ENCODE data around the gene SYT7.

The SYT7 gene

DNA sequence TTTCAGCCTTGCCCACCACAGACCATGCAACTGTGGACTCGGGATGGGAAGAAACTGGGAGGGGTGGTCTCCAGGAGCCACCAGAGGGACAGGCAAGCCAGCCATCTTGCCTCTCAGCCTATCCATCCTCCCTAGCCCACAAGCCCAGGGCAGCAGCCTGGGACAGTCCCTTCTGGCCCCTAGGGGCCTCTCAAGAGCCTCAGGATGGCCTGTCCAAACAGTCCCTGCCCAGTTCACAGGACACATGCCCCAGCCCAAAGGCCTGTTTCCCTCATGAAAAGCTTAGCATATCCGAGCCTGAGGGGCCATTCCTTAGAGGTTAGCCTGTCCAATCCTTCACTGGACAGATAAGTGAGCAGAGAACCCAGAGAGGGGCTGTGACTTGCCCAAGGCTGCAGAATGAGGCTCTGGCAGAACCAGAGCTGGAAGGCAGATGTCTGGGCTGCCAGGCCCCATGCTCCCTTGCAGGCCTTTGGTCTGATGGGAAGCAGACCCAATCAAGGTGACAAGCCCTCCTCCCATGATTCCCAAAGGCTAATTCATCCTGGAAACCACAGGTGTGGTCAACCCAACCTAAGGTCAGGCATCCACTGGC, 44.1 kb downstream of the SYT7 start:
- no peak for DNase-seq

DNA sequence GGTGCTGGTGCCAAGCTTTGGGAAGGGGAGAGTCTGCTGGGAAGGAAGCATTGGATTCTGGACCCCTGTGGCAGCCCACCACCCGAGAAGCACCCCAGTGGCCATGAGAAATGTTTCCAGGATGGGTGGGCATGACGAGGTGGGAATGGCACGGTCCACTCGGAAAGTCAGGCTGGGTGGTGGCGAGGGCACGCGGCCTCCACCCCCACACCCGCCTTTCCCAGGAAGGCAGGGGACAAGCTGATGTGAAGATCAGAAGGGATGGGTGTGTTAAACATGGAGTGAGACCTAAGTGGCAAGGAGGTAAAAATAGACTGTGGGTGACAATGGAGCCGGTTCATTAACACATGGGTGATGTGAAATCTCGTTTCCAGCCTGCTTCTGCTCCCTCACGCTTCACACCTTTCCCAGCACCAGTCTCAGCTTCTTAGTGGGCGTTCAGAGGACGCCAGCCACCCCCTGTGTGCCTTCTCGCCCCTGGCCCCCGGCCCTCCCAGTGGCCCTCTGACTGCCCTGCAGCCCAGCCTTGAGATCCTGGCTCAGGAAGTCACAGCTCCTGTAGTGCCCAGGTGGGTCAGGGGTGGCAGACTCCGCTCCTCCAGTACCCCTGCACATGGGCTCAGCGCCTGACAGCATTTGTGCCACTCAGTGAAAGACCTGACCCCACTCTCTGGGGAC, 44.7 kb downstream of the SYT7 start:
- DNase-seq, result no peak

DNA sequence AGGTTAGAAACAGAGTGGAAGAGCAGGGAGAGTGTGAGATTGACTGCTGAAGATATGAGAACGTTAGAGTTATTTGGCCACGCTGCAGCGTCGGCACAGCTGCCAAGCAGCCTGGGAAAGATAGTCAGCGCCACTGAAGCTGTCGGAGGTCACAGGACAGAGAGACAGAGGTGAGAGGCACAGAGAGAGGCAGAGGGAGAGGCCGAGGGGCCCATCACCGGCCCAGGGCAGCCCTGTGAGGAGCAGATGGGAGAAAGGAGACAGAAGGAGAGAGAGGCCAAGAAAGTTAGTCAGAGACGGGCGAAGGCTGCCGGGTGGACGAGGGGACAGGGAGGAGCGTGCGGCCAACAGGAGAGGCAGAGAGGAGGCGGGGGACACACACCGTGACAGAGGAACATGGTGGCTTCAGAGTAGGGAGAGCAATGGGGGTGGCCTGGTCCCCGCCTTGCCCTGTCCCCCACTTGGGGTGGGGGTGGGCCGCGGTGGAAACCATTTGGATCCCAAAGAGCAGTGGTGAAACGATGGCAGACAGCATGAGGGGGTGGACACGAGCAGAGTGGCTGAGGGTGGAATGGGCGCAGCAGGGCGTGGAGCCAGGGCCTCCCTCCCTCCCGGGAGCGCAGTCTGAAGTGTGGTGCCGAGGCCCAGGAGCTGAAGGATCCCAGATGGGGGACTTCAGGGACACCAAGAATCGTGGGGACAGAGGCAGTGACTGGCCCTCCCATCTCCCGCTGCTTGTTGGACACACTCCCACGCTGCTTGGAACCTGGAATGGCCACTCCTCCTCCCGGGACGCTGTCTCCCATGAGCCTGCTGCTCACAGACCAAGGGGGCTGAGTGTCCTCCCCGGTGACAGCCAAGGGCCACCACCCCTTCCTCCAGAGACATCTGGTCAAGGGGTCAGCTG, 45.7 kb downstream of the SYT7 start:
- DNase-seq, result no peak

DNA sequence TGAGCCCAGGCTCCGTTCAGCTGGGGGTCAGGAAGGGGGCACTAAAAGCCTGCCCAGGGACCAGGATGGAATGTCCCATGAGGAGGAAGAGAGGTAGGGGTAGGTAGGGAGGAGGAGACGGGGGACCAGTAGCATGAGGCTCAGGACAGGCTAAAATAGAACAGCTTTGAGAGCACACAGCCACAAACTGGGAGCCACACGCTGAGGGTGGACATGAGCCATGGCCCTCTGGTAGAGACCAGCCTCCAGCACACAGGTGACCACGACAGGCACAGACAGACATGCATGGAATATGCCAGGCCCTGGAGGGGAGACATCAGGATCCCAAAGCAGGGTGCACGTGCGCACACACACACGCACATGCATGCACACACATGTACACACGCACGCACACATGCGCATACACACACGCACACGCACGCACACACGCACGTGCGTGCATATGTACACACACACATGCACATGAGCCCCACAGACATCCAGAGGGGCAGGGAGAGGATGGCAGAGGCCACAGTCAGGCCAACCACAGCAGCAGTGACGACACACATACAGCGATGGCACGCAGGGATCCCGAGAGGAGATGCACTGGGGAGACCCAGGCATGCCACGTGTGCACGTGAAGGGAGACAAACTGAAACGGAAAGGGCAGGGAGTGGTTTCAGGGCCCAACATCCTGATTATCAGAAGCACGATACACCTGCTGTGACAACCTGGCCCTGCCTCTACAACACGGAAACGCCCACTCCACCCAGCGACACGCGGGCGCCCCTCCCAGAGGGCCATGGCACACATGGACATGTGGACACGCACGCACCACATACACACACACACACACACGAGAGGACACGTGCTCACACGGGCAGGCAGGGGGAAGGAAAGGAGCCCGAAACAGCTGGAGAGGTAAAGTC, 46.6 kb downstream of the SYT7 start:
- no peak for DNase-seq

DNA sequence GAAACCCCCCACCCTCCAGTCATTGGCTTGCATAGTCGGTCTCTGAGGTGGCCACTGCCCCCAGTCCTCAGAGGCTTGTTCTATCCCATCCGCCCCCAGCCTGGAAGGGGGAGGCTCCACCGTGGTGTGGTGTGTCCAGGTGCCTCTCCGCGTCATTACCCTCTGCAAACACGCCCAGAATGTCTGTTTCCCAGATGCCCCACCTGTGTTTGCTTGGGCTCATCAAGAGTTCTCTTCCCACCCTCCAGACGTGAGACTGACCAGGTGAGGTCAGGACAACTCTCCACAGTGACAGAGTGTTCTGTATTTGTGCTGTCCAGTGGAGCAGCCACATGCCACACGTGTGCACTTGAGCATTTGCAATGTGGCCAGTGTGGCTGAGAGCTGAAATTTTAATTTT, 47.5 kb downstream of the SYT7 start:
- DNase-seq, result no peak

DNA sequence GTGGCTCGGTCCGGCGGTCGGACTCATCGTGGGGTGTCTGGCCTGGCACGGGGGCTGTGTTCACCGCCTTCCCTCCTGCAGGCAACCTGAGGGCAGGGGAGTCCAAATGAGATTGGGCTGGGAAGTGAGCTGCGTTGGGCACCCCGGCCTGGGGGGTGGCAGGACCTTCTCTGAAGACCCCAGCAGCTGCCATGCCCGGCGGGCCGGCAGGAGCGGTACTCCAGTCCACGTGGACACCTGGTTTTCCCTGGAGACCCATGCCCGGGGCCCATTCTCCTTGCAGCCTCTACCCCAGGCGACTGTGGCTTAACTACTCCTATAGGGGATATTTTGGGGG, 47.9 kb downstream of the SYT7 start:
- DNase-seq, result no peak

DNA sequence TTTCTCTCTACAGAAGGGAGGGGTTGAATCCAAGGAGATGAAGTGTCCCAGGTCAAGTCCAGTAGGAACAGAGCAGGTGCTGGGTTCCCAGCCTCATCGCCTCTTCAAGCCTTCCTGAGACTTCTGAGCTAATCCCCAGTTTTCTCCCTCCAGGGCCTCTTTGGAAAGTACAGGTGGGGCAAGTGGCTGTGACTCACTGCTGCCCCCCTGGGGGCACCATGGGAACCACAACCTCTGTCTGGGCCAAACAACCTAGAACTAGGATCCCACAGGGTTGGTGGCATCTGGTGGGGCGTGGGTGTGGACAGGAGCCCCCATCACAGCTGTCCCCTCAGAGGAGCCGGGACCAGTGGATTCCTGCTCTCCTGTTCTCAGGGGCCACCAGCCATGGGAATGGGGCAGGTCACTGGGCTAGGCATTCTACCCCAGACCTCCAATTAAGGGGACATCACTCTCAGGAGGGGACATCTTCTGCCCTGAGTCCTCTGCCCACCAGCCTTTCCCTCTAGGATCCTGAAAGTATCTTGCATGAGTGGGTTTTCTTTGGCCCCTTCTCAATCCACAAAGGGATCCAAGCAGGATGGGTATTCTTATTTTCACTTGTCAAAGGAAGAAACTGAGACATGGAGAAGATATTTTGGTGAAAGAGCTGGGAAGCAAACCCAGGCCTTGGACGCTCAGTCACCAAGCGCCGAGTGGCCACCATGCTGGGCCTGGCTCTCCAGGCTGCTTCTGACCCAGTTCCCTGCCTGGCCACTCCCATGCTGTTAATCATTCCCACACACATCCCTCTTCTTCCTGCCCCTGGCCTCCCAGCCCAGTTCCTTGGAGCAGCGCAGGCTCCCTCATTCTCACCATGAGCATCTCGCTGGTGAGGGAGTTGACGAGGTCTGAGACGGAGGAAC, 48.5 kb downstream of the SYT7 start:
- DNase-seq, result peak; percentile 37

DNA sequence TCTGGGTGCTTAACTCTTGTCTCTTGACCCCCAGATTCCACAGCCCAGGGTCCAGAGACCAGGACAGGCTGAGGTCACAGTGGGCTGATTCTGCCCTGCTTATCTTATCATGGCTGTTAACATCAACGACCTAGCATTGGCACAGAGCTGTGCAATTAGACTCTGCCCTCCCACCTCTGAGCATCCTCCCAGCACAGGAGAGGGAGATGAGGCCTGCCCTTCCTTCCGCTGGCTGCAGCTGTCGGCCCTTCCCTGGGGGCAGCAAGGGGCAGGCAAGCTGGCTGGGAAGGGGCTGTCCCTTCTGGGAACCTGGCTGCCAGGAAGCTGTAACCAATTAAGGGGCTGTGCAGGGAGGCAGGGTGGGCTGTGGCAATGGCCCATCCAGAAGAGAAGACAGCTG, 49.8 kb downstream of the SYT7 start:
- no peak for DNase-seq

DNA sequence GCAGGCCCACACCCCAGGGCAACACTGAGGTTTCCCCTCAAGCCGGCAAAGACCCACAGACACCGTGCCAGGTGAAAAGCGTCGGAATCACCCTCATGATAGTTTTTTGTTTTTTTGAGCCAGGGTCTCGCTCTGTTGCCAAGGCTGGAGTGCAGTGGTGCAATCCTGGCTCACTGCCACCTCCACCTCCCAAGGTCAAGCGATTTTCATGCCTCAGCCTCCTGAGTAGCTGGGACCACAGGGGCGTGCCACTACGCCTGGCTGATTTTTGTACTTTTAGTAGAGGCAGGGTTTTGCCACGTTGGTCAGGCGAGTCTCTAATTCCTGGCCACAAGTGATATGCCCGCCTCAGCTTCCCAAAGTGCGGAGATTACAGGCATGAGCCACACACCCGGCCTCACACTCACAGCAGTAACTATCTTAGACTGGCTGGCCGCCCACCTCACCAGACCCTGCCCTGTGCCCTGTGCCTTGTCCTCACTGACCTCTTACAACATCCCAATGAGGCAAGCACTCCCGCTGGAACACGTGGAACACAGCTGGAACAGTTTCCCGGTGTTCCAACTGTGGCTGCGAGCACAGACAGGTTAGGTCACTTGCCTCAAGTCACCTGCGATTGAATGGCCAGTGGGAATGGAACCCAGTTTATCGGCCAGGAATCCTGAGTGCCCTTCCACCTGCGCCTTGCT, 51.2 kb downstream of the SYT7 start:
- no peak for DNase-seq

DNA sequence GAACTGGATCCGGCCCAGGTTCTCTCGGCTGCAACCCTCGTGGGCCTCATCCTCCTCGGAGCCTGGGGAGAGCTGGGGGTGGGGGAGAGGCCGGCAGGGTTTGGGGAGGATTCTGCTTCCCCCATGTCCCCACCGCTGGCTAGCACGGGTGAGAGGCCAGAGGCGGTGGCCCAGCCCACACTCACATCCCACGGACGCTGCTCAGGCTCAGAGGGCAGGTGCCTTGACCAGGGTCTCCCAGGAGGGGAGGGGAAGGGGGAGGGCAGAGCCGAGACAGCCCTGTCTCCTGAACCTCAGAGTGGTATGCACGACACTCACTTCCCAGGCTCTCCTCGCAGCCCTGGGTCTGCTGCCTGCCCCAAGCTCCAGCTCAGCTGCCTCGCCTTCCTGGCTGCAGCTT, 52.8 kb downstream of the SYT7 start:
- no peak for DNase-seq

DNA sequence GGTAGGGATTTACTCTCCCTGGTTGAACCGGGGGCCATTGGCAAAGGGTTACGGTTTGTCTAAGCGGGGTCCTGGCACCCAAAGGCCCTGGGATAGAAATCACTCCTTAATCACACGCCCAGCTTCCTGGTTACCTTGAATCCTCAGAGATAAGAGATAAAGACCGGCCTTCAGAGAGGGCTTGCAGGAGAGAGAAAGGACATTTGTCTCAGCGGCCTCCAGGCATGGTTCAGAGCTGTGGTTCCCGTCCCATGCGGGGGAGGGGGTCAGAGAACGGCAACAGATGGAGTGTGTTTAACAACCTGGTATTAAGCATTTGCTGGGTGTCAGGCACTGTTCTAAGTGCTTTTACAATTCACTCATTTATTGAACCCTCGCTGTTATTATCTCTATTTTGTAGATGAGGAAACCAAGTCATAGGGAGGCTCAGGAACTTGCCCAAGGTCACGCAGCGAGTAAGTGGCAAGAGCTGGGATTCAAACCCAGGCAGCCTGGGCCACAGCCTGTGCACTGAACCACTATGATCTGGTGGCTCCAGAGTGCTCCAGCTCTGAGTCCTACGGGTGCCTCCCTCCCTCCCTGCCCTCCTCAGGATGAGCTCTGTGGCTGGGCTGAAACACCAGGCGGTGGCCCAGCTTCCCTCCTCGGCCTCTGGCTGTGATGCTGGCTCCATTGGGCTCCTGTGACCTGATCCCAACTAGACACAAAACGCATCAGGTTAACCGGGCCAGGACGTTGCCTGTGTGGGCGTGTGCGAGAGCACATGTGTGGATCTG, 53.7 kb downstream of the SYT7 start:
- no peak for DNase-seq

DNA sequence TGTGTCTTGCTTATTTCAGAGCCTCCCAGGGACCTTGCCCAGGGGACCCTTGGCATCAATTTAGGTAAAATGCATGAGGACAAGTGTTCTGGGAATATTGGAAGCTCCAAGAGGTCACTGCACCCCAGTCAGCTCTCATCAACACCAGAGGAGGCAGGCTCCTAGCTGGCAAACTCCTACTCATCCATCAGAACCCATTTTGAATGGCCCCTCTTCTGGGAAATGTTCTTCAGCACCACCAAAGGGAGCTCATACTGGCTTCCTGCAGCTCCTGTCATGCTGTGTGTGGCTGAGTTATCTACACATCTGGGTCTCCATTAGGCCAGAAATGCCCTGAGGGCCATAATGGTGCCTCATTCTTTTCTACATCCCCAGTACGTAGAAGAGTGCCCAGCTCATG, 54.6 kb downstream of the SYT7 start:
- no peak for DNase-seq

DNA sequence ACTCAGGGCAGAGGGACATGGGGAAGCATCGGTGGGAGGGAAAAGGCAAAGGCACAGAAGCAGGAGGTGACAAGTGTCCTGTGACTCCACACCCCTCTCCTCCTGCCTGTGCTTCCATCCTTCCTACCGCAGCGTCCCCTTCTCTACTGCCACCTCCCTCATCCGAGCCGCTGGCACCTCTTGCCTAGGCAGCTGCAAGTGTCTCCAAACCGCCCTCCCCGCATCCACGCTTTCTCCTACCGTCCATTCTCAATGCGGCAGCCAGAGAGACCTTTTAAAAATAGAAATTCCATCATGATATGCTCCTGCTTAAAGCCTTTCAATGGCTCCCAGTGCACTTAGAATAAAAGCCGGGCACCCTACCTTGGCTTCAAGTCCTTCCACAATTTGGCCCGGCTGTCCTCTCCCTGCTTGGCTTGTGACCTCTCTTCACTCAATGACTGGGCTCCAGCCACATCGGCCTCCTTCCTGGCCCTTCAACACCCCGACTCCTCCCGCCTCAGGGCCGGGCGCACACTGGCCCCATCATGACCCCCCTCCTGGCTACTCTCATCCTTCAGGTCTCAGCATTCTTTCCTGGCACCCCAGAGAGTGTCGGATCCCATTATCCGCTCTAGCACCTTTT, 55.8 kb downstream of the SYT7 start:
- DNase-seq, result no peak

DNA sequence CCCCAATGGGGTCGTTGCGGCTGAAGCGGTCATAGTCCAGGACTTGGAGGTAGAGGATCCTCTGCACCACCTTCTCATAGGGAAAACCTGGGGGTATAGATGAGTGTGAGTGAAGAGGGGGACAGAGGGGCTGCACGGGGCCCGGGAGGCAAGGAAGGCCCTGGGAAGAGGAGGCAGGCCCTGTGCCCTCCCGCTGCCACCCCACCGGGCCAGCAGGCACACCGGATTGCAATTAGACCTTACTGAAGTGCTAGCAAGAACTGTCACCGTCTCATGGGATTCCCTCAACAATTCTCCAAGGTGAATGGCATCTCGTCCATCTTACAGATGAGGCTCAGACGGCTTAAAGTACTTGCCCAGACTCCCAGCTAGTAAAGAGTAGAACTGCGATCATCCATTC, 56.4 kb downstream of the SYT7 start:
- no peak for DNase-seq

DNA sequence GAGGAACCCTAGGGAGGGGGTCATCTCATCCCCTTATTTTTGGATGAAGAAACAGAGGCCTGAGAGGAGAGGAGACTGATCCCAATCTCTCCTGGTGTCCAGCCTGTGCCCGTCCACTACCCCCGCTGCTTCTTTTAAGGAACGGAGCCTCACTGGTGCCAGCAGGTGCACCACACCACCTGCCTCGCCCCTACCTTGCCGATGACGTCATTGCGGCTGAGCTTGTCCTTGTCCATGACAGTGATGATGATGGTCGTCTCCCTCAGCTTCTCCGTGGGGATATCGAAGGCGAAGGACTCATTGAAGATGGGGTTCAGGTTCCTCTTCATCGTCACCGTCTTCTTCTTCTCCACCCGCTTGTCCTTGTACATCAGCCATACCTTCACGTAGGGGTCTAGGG, 58.0 kb downstream of the SYT7 start:
- DNase-seq, result no peak

DNA sequence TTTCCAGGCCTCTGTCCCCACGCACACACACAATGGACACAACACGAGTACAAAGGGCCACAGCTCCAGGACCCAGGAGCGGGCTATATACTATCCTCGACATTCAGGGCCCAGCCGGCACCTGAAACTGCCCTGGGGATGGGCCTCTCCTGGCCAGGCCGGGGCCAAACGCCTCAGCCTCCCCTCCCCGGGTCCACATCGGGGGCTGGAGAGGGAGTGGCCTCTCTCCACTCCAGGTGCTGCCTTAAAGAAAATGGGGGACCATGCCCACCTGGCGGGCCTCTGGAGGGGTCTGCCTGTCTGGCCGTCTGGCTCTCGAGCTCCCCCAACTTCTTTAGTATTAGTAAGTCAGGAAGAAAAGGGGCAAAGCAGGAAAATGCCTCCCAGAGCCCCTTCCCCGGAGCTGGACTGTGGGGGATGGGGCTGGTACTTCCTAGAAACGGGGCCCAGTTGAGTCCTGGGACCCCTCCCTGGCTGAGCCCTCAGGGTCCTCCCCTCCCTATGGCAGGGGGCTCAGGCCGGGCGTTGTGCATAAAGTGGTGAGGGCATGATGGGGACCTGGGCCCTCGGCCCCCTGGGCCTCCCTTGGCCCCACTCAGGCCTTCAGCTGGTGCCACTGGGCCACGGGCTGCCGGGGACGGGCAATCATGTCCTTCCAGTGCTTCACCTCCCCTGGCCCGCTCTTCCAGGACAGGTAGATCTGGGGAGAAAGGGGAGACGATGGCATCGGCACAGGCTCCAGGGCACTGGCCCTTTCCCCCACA, 62.7 kb downstream of the SYT7 start:
- no peak for DNase-seq

DNA sequence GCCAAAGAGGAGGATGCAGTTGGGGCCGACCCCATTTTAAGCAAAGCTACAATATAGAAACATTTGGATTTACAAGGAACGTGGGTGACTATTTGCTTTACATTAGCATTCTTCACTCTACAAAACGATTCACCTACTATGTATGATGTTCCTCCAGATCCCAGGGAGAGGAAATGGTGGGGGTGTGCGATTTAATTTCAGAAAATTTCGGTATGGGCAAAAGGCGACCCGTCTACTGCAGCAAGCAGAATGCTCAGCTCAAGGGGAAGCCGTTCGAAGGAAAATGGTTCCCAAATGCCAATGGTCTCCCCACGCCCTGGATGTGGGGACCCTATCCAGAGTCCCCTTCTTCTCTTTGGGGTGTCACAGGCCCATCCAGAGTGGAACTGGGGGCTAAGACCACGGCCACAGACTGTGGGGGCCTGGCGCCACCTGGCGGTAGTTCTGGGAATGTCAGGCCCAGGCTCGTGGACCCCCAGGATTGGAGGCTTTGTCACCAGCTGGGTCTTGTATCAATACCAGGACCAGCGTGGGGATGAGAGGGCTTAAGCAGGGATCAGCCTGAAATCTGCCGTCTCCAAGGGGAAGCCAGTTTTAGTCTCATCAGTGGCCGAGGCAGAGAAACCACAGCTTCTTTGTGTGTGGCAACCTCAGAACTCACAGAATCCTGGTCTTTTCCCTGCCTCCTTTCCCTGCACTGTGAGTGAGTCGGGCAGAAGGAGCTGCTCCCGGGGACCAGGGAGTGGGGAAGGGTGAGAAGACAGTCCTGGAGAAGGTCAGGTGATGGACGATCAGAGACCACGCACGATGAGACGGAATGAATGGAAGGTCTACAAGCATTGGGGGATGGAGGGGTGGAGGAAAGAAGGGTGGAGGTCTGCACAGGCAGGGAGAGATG, 64.0 kb downstream of the SYT7 start:
- no peak for DNase-seq

DNA sequence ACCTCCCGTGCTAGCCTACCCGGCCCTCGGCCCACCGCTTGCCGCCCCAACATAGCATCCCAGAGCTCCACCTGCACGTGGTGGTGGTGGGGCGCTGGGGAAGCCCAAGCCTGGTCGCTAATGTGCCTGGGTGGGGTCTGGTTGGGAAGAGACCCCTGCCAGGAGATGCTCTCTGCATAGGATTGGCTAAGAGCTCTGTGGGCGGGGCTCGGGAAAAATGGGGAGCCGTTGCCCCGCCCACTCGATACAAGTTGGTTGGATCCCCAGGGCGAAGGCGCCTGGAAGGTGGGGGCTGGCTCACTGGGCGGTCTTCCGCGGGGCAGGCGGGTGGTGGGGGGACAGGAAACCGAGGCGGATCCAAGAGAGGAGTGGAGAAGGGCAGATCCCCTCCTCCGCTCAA, 64.7 kb downstream of the SYT7 start:
- DNase-seq, result no peak
